OCI-LY7 (cell line): ENCODE data around the gene C20orf141.

Experiments used
- CTCF ChIP-seq: fragments of 200-600 bp; sonication (generic); conservative IDR thresholded peaks from 2 replicates; pipeline ENCODE4 v1.5.1; 2014; ENCODE audit warnings: mild to moderate bottlenecking, antibody characterized with exemption, low read length, moderate library complexity, mixed read lengths
- EZH2phosphoT487 ChIP-seq: fragments of 200-600 bp; sonication (generic); IDR thresholded peaks from 2 replicates; pipeline ENCODE4 v1.6.1; 2018; ENCODE audit warnings: low read depth, borderline replicate concordance, mild to moderate bottlenecking, mixed run types, antibody characterized with exemption, low read length, moderate library complexity, mixed read lengths

GRCh38 chr20:2837221-2837960 is 22.6 kb downstream of the C20orf141 start:
- TF ChIP-seq CTCF (no peak), EZH2phosphoT487 (no peak)
